HepG2 (cell line): ENCODE data around the gene POMP. TPM values are rescaled to one million over a fixed set of nuclear protein-coding genes. Genes with fewer than 3 reads are reported as not detected.

ENCODE experiments used
- ARID4A ChIP-seq: sonication (generic); formaldehyde crosslinking; IDR thresholded peaks from 2 replicates; pipeline ENCODE4 v1.5.0; 2020; ENCODE audit warnings: mild to moderate bottlenecking, missing genetic modification reagents, borderline replicate concordance
- ATF7 ChIP-seq, 2 experiments: fragments of 450-650 bp in 1 of 2; sonication (generic) in 1 of 2; formaldehyde crosslinking in 1 of 2; IDR thresholded peaks; 2 replicates each; pipeline versions ENCODE4 v1.4.0 to v1.6.1; 2016 to 2020; ENCODE audit warnings: antibody characterized with exemption in 1 of 2, mild to moderate bottlenecking in 1 of 2, missing genetic modification reagents in 1 of 2
- CAMTA2 ChIP-seq: sonication (generic); formaldehyde crosslinking; IDR thresholded peaks from 2 replicates; pipeline ENCODE4 v1.4.0; 2020; ENCODE audit warnings: mild to moderate bottlenecking, missing genetic modification reagents, borderline replicate concordance
- ETS1 ChIP-seq: sonication (generic); formaldehyde crosslinking; IDR thresholded peaks from 2 replicates; pipeline ENCODE4 v1.4.0; 2020; ENCODE audit warnings: missing genetic modification reagents
- FOXP4 ChIP-seq: sonication (generic); formaldehyde crosslinking; IDR thresholded peaks from 2 replicates; pipeline ENCODE4 v1.4.0; 2020; ENCODE audit warnings: missing genetic modification reagents
- IKZF4 ChIP-seq: sonication (generic); formaldehyde crosslinking; IDR thresholded peaks from 2 replicates; pipeline ENCODE4 v1.5.1; 2020; ENCODE audit warnings: borderline replicate concordance, mild to moderate bottlenecking, low read depth, missing genetic modification reagents; ENCODE audit errors: not compliant biosample characterization
- LCORL ChIP-seq, 2 experiments: fragments of 450-650 bp in 1 of 2; sonication (generic) in 1 of 2; formaldehyde crosslinking in 1 of 2; IDR thresholded peaks; 2 replicates each; pipeline versions ENCODE4 v1.5.0 to v1.6.1; 2017 to 2020; ENCODE audit warnings: antibody characterized with exemption in 1 of 2, missing genetic modification reagents in 1 of 2
- NFKB2 ChIP-seq: sonication (generic); formaldehyde crosslinking; IDR thresholded peaks from 2 replicates; pipeline ENCODE4 v1.4.0; 2020; ENCODE audit warnings: missing genetic modification reagents, borderline replicate concordance
- SMAD3 ChIP-seq: sonication (generic); formaldehyde crosslinking; IDR thresholded peaks from 2 replicates; pipeline ENCODE4 v1.4.0; 2020; ENCODE audit warnings: missing genetic modification reagents
- TBX3 ChIP-seq: fragments of 450-650 bp; IDR thresholded peaks from 2 replicates; pipeline ENCODE4 v1.6.1; 2017; ENCODE audit warnings: antibody characterized with exemption, mild to moderate bottlenecking, inconsistent platforms, borderline replicate concordance
- THYN1 ChIP-seq: sonication (generic); formaldehyde crosslinking; IDR thresholded peaks from 2 replicates; pipeline ENCODE4 v1.8.1; 2023; ENCODE audit warnings: low read depth, mild to moderate bottlenecking, moderate library complexity, missing genetic modification reagents, borderline replicate concordance
- ZBTB46 ChIP-seq: sonication (generic); formaldehyde crosslinking; IDR thresholded peaks from 2 replicates; pipeline ENCODE4 v1.4.0; 2020; ENCODE audit warnings: mild to moderate bottlenecking, missing genetic modification reagents, borderline replicate concordance
- ZNF333 ChIP-seq: sonication (generic); formaldehyde crosslinking; IDR thresholded peaks from 2 replicates; pipeline ENCODE4 v1.4.0; 2020; ENCODE audit warnings: mild to moderate bottlenecking, missing genetic modification reagents, borderline replicate concordance
- ZNF564 ChIP-seq: sonication (generic); formaldehyde crosslinking; IDR thresholded peaks from 2 replicates; pipeline ENCODE4 v1.8.1; 2023; ENCODE audit warnings: mild to moderate bottlenecking, missing genetic modification reagents
- ZNF770 ChIP-seq: sonication (generic); formaldehyde crosslinking; IDR thresholded peaks from 2 replicates; pipeline ENCODE4 v1.5.0; 2020; ENCODE audit warnings: mild to moderate bottlenecking, missing genetic modification reagents
- polyA plus RNA-seq, 8 experiments: library from polyadenylated mRNA; depleted of rRNA in 3 of 8; stranded (reverse) in 7 of 8; unstranded in 1 of 8; fragments of >200 nt; fragmentation: Illumina TruSeq in 4 of 8; extraction: Trizol in 4 of 8; gene quantifications; 2 replicates each; pipeline versions ENCODE4 v1.2.1 to v1.2.3, GENCODE V29; 2011 to 2016; ENCODE audit warnings: low read depth in 4 of 8, missing spikeins in 1 of 8, mixed read lengths in 1 of 8; ENCODE audit not compliant: insufficient read depth in 1 of 8
- total RNA-seq, 5 experiments: library from RNA; depleted of rRNA; stranded (reverse); fragments of >200 nt; fragmentation: Illumina TruSeq; extraction: Trizol; gene quantifications; 2 replicates each; pipeline ENCODE4 v1.2.3, GENCODE V29; 2016; ENCODE audit warnings: low read depth in 1 of 5

The POMP gene
- total and polyA plus RNA-seq, 2 of the 13 experiments (the other 11 are each of a cell fraction or from before 2014, with no cell fraction given) = 30.6 to 118 TPM

GRCh38 chr13:28658796-28659620, at the start of gene POMP (continued):
- TF ChIP-seq ARID4A (peak; percentile 95), ATF7 (IDR thresholded peaks at IDR 0.05) (no peak), ATF7 (CRISPR knock-in tag; IDR thresholded peaks at IDR 0.05) (0 out of 2 replicates have a peak, but pooled peaks have one; percentile 34), LCORL (IDR thresholded peaks at IDR 0.05) (no peak), LCORL (CRISPR knock-in tag; IDR thresholded peaks at IDR 0.05) (peak; percentile 54; the same call in 1 of the 2 replicates), CAMTA2 (CRISPR knock-in tag) (no peak), ETS1 (CRISPR knock-in tag) (no peak), ZNF333 (CRISPR knock-in tag) (no peak), SMAD3 (CRISPR knock-in tag) (0 out of 2 replicates have a peak, but pooled peaks have one; percentile 35), IKZF4 (peak; percentile 75), NFKB2 (no peak; the same call in 1 of the 2 replicates), FOXP4 (CRISPR knock-in tag) (no peak), ZBTB46 (CRISPR knock-in tag) (no peak; the same call in 1 of the 2 replicates), TBX3 (no peak), ZNF770 (CRISPR knock-in tag) (no peak), ZNF564 (CRISPR knock-in tag) (peak; percentile 89), THYN1 (no peak)
